Ascending aorta (tissue), 2 donors: ENCODE measurements around the gene C10orf71. TPM values are rescaled to one million over a fixed set of nuclear protein-coding genes. Genes with fewer than 3 reads are reported as not detected.

Experiments used
- DNase-seq, 2 donors: peaks; one replicate each; pipeline ENCODE4 v3.0.0-alpha.2; 2019; ENCODE audit warnings: low spot score in 2 of 2
- H3K27ac ChIP-seq, 2 donors: fragments of 200-600 bp; sonication (generic); one replicate each; pipeline ENCODE4 v1.5.1; 2016 to 2017; ENCODE audit warnings: mild to moderate bottlenecking in 1 of 2
- H3K27me3 ChIP-seq: fragments of 200-600 bp; sonication (generic); one replicate; pipeline ENCODE4 v1.5.1; 2017
- H3K36me3 ChIP-seq, 2 donors: fragments of 200-600 bp; sonication (generic); one replicate each; pipeline ENCODE4 v1.5.1; 2016
- H3K4me1 ChIP-seq, 2 donors: fragments of 200-600 bp; sonication (generic); one replicate each; pipeline ENCODE4 v1.5.1; 2016 to 2017; ENCODE audit warnings: mild to moderate bottlenecking in 1 of 2
- H3K4me3 ChIP-seq, 2 donors: fragments of 200-600 bp; sonication (generic); one replicate each; pipeline ENCODE4 v1.5.1; 2016 to 2017; ENCODE audit warnings: mild to moderate bottlenecking in 1 of 2
- H3K9me3 ChIP-seq, 2 donors: fragments of 200-600 bp; sonication (generic); one replicate each; pipeline ENCODE4 v1.5.1; 2016
- intact Hi-C: fragments of 100-400 bp; cut with DNase I; formaldehyde crosslinking; loops from one replicate; pipeline ENCODE4 v1.15.1; 2023
- total RNA-seq: library from RNA; depleted of rRNA; stranded (reverse); fragments of >200 nt; gene quantifications from one replicate; pipeline ENCODE4 v1.1.0, GENCODE V29; 2016
- TF ChIP-seq, protein P1 (sequence below), 3 experiments: fragments of 200-600 bp in 2 of 3; fragments of 450-650 bp in 1 of 3; sonication (generic) in 2 of 3; IDR thresholded peaks; one replicate each; pipeline ENCODE4 v1.5.1; 2016 to 2019; ENCODE audit warnings: antibody characterized with exemption in 3 of 3, mild to moderate bottlenecking in 1 of 3, moderate library complexity in 1 of 3

C10orf71 gene
- total RNA-seq, 1 donor from 2014 or later: not detected

DNA sequence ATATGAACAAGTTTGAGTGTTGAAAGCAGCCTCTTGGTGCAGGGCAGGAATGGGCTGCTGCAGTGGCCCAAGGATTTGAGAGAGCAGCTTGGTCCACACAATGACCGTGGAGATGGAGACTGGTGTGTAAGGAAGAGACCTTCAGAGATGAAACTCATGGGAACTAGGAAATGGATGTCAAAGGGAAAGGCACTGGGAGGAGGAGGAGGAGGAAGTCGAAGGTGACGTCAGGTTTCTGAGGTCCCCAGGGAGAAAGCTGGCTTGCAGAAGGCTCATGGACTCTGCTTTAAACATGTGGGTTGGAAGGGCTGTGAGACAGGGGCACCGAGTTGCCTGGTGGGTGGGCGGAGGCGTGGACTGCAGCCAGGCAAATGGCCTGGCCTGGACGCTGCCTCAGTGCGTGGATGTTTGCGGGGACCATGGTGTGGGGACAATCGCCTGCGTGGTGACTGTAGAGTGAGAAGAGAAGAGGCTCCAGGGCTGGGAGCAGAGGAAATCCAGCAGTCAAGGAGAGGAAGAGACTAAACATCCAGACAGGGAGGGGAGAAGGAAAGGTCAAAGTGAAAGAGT lies 14.6 kb downstream of the C10orf71 start:
- TF ChIP-seq, protein P1, sequence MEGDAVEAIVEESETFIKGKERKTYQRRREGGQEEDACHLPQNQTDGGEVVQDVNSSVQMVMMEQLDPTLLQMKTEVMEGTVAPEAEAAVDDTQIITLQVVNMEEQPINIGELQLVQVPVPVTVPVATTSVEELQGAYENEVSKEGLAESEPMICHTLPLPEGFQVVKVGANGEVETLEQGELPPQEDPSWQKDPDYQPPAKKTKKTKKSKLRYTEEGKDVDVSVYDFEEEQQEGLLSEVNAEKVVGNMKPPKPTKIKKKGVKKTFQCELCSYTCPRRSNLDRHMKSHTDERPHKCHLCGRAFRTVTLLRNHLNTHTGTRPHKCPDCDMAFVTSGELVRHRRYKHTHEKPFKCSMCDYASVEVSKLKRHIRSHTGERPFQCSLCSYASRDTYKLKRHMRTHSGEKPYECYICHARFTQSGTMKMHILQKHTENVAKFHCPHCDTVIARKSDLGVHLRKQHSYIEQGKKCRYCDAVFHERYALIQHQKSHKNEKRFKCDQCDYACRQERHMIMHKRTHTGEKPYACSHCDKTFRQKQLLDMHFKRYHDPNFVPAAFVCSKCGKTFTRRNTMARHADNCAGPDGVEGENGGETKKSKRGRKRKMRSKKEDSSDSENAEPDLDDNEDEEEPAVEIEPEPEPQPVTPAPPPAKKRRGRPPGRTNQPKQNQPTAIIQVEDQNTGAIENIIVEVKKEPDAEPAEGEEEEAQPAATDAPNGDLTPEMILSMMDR (IDR thresholded peaks at IDR 0.05): no peak
- DNase-seq: no peak
- Histone ChIP-seq H3K9me3 (peaks cover 0 to 9% of the 10 kb centered on the region in 2 donors), H3K27ac (no peak overlapping the region), H3K36me3 (no peaks in the 10 kb centered on the region), H3K4me1 (no peaks in the 10 kb centered on the region), H3K27me3 (no peaks in the 10 kb centered on the region), H3K4me3 (no peak overlapping the region)
- intact Hi-C loops: no loop called here

DNA sequence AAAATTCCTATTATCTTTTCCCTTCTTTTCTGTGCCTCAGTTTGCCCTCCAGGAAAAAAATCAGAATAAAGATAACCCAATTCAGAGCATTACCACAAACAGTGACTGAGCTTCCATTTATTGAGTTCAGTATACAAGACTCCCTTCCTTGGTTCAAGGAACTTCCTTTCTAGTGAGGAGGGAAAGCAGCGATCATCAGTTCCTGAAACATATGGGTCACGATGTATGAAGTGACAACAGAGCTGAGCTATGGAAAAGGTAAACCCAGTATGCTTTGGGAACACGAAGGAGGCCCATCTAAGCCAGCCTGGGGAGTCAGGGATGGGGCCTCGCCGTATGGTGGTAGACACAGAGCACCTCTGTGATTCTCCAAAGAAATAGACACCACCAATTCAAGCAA lies 15.8 kb downstream of the C10orf71 start:
- Histone ChIP-seq H3K27me3 (no peaks in the 10 kb centered on the region), H3K9me3 (no peaks in the 10 kb centered on the region), H3K27ac (no peak overlapping the region), H3K4me1 (no peaks in the 10 kb centered on the region), H3K36me3 (no peaks in the 10 kb centered on the region), H3K4me3 (no peak overlapping the region)
- DNase-seq: peak in 1 of 2 donors; percentile 15
- intact Hi-C loops: no loop called here
- TF ChIP-seq, protein P1 (IDR thresholded peaks at IDR 0.05): no peak

DNA sequence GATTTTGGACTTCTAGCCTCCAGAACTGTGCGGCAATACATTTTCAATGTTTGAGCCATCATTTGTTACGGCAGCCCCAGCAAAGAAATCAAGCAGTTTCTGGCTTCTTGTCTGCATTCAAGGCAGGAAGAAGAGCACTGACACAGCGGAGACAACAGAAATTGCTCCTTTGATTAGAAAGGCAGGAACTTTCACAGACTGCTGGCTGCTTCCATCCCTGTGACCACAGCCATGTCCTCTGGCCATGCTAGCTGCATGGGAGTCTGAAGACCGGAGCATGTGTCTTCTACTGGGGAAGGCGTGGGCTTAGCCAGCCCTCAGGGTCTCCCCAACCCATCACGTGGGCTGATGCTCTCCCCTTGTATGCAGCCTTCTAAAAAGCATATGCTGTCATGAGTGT lies 19.1 kb downstream of the C10orf71 start:
- intact Hi-C loops: no loop called here
- DNase-seq: peak in 1 of 2 donors; percentile 45
- Histone ChIP-seq H3K4me1 (no peaks in the 10 kb centered on the region), H3K9me3 (no peaks in the 10 kb centered on the region), H3K27me3 (no peaks in the 10 kb centered on the region), H3K4me3 (no peak overlapping the region), H3K36me3 (no peaks in the 10 kb centered on the region), H3K27ac (no peak overlapping the region)
- TF ChIP-seq, protein P1 (IDR thresholded peaks at IDR 0.05): no peak

DNA sequence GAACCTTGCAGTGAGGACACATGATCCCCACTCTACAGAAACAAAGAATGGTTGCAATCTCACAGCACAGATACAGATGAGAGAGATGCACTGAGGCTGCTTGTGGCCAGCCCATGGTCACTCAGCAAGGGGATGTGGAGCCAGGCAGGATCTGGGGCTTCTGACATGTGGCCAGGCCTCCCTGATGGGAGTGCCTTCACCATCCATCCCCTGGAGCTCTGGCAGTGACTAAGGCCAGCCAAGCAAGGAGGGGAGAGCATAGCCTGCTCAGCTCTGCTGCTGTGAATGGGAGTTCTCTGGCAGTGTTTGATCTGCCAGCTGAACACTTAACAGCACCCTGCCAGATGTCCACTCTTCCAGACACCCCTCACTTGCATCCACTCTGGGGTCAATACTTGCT lies 19.8 kb downstream of the C10orf71 start:
- no peak for DNase-seq
- H3K27ac ChIP-seq: no peak overlapping the region
- intact Hi-C loops: no loop called here
- TF ChIP-seq, protein P1 (IDR thresholded peaks at IDR 0.05): no peak
- H3K4me3 ChIP-seq: no peak overlapping the region
- H3K4me1 ChIP-seq: no peaks in the 10 kb centered on the region
- no peaks in the 10 kb centered on the region for H3K27me3 ChIP-seq
- H3K9me3 ChIP-seq: no peaks in the 10 kb centered on the region
- H3K36me3 ChIP-seq: no peaks in the 10 kb centered on the region

DNA sequence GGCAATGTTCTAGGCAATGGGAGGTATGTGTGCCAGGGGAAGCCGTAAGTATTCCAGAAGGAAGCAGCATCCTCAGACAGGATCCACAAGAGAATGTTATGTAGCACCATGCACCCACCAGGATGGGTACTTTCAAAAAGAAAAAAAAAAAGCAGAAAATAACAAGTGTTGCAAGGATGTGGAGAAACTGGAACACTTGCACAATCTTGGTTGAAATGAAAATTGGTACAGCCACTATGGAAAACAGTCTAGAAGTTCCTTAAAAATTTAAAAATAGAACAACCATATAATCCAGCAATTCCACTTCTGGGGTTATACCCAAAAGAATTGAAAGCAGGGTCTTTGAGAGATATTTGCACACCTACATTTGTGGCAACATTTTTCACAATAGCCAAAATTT lies 20.2 kb downstream of the C10orf71 start:
- H3K4me3 ChIP-seq: no peak overlapping the region
- no peak overlapping the region for H3K27ac ChIP-seq
- H3K36me3 ChIP-seq: no peaks in the 10 kb centered on the region
- TF ChIP-seq, protein P1 (IDR thresholded peaks at IDR 0.05): no peak
- no peak for DNase-seq
- no peaks in the 10 kb centered on the region for H3K9me3 ChIP-seq
- H3K27me3 ChIP-seq: no peaks in the 10 kb centered on the region
- H3K4me1 ChIP-seq: no peaks in the 10 kb centered on the region
- intact Hi-C loops: no loop called here

DNA sequence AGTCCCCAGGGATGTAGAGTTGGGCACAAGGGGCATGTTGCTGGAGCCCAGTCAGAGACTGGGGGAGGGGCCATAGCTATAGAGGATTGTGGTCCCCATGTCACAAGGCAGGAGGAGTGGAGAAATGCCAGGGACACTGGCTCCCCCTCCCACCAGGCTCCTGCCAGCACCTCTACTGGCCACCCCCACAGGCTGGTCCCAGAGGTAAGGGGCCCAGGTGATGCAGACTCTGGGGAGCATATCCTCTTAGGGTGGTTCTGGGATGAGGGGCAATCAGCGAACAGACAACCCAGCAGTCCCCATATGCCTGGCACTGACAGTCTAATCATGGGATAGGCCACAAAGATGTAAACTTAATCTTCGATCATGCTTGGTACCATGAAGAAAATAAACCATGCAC lies 21.2 kb downstream of the C10orf71 start:
- TF ChIP-seq, protein P1 (IDR thresholded peaks at IDR 0.05): no peak
- Histone ChIP-seq H3K4me1 (no peaks in the 10 kb centered on the region), H3K27me3 (no peaks in the 10 kb centered on the region), H3K4me3 (no peak overlapping the region), H3K36me3 (no peaks in the 10 kb centered on the region), H3K27ac (no peak overlapping the region), H3K9me3 (no peaks in the 10 kb centered on the region)
- intact Hi-C loops: no loop called here
- no peak for DNase-seq
